ENCODE measurements around the gene KDSR. TPM values are rescaled to one million over a fixed set of nuclear protein-coding genes. Genes with fewer than 3 reads are reported as not detected.

The KDSR gene
- total and polyA plus RNA-seq, 4 donors = 22.3 to 62.1 (median 42.5) TPM

DNA sequence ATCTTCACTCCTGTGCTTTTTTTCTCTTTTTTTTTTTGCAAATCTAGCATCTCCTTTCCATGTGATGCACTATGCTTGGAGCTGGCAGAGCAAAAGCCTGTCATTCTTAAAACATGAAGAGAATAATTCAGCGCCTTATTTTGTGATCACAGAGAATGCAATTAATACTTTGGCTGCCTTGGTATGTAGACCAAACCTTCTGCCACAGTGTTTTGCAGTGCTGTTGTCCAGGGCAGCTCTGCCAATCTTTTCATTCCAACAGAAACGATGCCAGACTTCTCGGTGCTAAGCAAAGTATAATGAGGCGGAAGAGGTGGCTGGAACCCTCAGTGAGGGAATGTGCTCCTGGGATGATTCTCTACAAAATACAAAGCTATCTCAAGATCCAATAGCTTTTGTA, 73.1 kb downstream of the KDSR start:
- H3K27me3 ChIP-seq (ENCODE audit: control insufficient read depth in 3 of 3, insufficient read depth in 3 of 3, low read length in 2 of 3) = no peaks in the 10 kb centered on the region
- ATAC-seq (ENCODE audit: insufficient read depth, low FRiP score) = no peak
- H3K27ac ChIP-seq (ENCODE audit: low read depth in 1 of 2, low read length in 1 of 2) = no peak overlapping the region
- H3K36me3 ChIP-seq (ENCODE audit: control insufficient read depth in 4 of 4, insufficient read depth in 4 of 4, low read length in 4 of 4) = no peaks in the 10 kb centered on the region
- no peak overlapping the region for H3K4me3 ChIP-seq
- peaks cover 3 to 20% (median 6%) of the 10 kb centered on the region in 5 donors for H3K4me1 ChIP-seq (ENCODE audit: control insufficient read depth in 5 of 5, insufficient read depth in 5 of 5, low read length in 5 of 5)
- 92 to 94% methylated on average over 4 of the region's 4 CpGs for WGBS, 2 donors
- no peak overlapping the region for H3K9ac ChIP-seq (ENCODE audit: insufficient read depth in 1 of 2, low read length in 2 of 2)
- no peaks in the 10 kb centered on the region for H3K9me3 ChIP-seq (ENCODE audit: control insufficient read depth in 4 of 4, insufficient read depth in 3 of 4, low read length in 3 of 4)
- no peak for DNase-seq
- TF ChIP-seq, protein P1, sequence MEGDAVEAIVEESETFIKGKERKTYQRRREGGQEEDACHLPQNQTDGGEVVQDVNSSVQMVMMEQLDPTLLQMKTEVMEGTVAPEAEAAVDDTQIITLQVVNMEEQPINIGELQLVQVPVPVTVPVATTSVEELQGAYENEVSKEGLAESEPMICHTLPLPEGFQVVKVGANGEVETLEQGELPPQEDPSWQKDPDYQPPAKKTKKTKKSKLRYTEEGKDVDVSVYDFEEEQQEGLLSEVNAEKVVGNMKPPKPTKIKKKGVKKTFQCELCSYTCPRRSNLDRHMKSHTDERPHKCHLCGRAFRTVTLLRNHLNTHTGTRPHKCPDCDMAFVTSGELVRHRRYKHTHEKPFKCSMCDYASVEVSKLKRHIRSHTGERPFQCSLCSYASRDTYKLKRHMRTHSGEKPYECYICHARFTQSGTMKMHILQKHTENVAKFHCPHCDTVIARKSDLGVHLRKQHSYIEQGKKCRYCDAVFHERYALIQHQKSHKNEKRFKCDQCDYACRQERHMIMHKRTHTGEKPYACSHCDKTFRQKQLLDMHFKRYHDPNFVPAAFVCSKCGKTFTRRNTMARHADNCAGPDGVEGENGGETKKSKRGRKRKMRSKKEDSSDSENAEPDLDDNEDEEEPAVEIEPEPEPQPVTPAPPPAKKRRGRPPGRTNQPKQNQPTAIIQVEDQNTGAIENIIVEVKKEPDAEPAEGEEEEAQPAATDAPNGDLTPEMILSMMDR (IDR thresholded peaks at IDR 0.05; ENCODE audit: control extremely low read depth, extremely low read depth) = no peak

DNA sequence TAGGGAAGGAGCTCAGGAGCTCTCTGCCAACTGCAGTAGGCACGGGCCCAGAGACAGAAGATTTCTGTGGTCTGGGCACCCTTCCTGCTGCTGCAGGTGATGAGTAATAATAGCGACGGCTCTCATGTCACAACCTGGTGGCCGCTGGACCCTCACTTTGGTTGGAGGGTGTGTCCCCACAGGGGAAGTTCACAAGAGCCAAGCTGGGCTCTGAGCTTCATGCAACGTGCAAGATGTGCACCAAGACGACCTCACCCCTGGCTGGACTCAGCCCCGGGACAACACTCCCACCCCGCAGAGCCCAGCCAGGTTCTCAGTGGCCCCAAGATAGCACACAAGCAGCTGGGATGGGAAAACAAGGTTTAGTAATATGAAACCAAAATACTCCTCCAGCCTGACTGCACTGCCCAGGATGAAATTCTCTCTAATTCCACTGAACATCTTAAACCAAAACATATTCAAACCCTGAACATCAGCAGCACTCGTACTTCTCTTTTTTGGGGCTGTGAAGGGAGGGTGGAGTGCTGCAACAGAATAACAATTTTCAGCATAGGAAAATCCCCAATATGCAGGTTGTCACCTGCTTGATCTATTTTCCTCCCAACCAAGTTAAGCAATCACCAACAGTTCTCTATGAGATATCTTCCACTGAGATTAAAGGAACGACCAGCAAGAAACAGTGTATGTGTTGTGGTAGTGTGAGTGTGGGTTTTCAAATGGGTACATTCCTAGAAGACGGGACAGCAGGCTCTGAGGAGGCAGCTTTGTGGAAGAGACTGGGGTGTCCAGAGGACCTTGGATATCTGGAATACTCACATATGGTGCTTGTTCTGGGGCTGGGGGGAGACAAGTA, 73.9 kb downstream of the KDSR start:
- DNase-seq = no peak
- WGBS, 2 donors = 54 to 62% methylated on average over 11 of the region's 11 CpGs
- Histone ChIP-seq H3K27me3 (ENCODE audit: control insufficient read depth in 3 of 3, insufficient read depth in 3 of 3, low read length in 2 of 3) (no peaks in the 10 kb centered on the region), H3K9me3 (ENCODE audit: control insufficient read depth in 4 of 4, insufficient read depth in 3 of 4, low read length in 3 of 4) (no peaks in the 10 kb centered on the region), H3K4me1 (ENCODE audit: control insufficient read depth in 5 of 5, insufficient read depth in 5 of 5, low read length in 5 of 5) (peaks cover 3 to 17% (median 6%) of the 10 kb centered on the region in 5 donors), H3K9ac (ENCODE audit: insufficient read depth in 1 of 2, low read length in 2 of 2) (no peak overlapping the region), H3K4me3 (no peak overlapping the region), H3K27ac (ENCODE audit: low read depth in 1 of 2, low read length in 1 of 2) (no peak overlapping the region), H3K36me3 (ENCODE audit: control insufficient read depth in 4 of 4, insufficient read depth in 4 of 4, low read length in 4 of 4) (no peaks in the 10 kb centered on the region)
- TF ChIP-seq, protein P1 (IDR thresholded peaks at IDR 0.05; ENCODE audit: control extremely low read depth, extremely low read depth) = no peak
- ATAC-seq (ENCODE audit: insufficient read depth, low FRiP score) = no peak

DNA sequence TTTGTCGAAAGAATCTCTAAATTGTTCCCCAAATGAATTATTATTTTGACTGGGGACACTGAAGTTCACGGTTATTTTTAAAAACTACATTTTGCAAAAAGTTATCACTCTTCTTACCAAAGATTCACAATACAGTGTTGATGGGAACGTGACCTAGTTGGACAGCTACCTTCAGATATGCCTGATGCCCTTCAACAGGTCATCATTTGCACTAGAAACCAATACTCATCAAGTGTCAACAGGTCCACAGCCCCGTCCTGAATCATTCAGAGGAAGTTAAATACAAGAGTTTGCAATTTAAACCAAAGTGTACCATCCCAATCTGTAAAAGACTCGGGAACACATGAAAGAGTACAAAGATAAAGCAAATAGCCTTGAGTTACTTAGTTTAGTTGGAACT, 75.7 kb downstream of the KDSR start:
- peaks cover 0 to 10% (median 7%) of the 10 kb centered on the region in 5 donors for H3K4me1 ChIP-seq (ENCODE audit: control insufficient read depth in 5 of 5, insufficient read depth in 5 of 5, low read length in 5 of 5)
- no peaks in the 10 kb centered on the region for H3K9me3 ChIP-seq (ENCODE audit: control insufficient read depth in 4 of 4, insufficient read depth in 3 of 4, low read length in 3 of 4)
- DNase-seq = no peak
- WGBS, 2 donors = 89 to 95% methylated on average over 5 of the region's 5 CpGs
- H3K27ac ChIP-seq (ENCODE audit: low read depth in 1 of 2, low read length in 1 of 2) = no peak overlapping the region
- H3K4me3 ChIP-seq = no peak overlapping the region
- no peaks in the 10 kb centered on the region for H3K27me3 ChIP-seq (ENCODE audit: control insufficient read depth in 3 of 3, insufficient read depth in 3 of 3, low read length in 2 of 3)
- H3K36me3 ChIP-seq (ENCODE audit: control insufficient read depth in 4 of 4, insufficient read depth in 4 of 4, low read length in 4 of 4) = no peaks in the 10 kb centered on the region
- TF ChIP-seq, protein P1 (IDR thresholded peaks at IDR 0.05; ENCODE audit: control extremely low read depth, extremely low read depth) = no peak
- no peak for ATAC-seq (ENCODE audit: insufficient read depth, low FRiP score)
- no peak overlapping the region for H3K9ac ChIP-seq (ENCODE audit: insufficient read depth in 1 of 2, low read length in 2 of 2)

Measured in lung (tissue), 12 donors.